C4-2B (cell line): Measurements from ENCODE around the gene HAND2.

Source experiments
- H3K27ac ChIP-seq: fragments of 450-650 bp; 2 replicates; pipeline ENCODE4 v1.5.1; 2017
- ZFX ChIP-seq: fragments of 450-650 bp; IDR thresholded peaks from 2 replicates; pipeline ENCODE4 v1.6.1; 2017
- TF ChIP-seq, protein P1 (sequence below): fragments of 450-650 bp; conservative IDR thresholded peaks from 2 replicates; pipeline ENCODE4 v1.5.1; 2017; ENCODE audit warnings: mild to moderate bottlenecking

The HAND2 gene

GRCh38 chr4:173535957-173536356 is 5.9 kb upstream of the HAND2 start:
- H3K27ac ChIP-seq: no peak overlapping the region
- TF ChIP-seq ZFX: no peak
- TF ChIP-seq, protein P1, sequence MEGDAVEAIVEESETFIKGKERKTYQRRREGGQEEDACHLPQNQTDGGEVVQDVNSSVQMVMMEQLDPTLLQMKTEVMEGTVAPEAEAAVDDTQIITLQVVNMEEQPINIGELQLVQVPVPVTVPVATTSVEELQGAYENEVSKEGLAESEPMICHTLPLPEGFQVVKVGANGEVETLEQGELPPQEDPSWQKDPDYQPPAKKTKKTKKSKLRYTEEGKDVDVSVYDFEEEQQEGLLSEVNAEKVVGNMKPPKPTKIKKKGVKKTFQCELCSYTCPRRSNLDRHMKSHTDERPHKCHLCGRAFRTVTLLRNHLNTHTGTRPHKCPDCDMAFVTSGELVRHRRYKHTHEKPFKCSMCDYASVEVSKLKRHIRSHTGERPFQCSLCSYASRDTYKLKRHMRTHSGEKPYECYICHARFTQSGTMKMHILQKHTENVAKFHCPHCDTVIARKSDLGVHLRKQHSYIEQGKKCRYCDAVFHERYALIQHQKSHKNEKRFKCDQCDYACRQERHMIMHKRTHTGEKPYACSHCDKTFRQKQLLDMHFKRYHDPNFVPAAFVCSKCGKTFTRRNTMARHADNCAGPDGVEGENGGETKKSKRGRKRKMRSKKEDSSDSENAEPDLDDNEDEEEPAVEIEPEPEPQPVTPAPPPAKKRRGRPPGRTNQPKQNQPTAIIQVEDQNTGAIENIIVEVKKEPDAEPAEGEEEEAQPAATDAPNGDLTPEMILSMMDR: no peak

DNA sequence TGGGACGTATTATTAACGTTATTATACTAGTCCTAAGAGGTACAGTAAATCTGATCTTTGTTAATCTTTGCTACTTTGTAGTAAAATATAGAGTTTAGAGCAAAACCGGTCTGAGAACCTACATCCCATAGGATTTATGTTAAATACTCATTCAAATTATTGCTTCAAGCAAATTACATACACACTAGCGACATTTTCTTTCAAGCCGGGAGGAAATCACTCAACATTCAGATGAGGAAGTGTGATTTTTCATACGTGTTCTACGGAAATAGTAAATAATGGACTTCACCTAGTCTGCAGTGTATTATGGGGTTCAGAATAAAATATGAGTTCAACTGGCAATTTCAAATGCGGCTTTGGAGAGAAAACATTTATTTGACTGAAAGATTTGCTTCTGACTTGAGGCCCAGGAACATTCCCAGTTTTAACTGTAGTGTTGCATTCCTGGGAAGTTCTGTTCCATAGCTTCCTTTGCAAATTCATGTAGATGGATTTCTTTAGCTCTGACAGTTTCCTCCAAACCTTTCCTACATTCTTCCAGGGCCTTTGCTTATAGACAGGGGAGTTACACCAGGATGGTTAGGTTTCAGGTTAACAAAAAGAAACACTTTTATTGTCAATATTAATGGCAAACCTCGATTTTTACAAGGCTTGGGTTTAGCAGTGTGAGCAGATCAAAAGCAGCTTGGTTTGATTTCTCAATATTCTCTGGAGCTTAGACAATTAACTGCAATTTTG is 5.3 kb upstream of the HAND2 start:
- H3K27ac ChIP-seq: no peak overlapping the region
- TF ChIP-seq ZFX: no peak
- TF ChIP-seq, protein P1: no peak

GRCh38 chr4:173534434-173534833 is 4.4 kb upstream of the HAND2 start:
- no peak for TF ChIP-seq ZFX
- TF ChIP-seq, protein P1: no peak

GRCh38 chr4:173532725-173533511 is 2.9 kb upstream of the HAND2 start:
- no peak for TF ChIP-seq ZFX
- TF ChIP-seq, protein P1: no peak
- H3K27ac ChIP-seq: no peak overlapping the region

More at GRCh38 chr4:173534434-173534833, 4.4 kb upstream of the HAND2 start:
- H3K27ac ChIP-seq: no peak overlapping the region

DNA sequence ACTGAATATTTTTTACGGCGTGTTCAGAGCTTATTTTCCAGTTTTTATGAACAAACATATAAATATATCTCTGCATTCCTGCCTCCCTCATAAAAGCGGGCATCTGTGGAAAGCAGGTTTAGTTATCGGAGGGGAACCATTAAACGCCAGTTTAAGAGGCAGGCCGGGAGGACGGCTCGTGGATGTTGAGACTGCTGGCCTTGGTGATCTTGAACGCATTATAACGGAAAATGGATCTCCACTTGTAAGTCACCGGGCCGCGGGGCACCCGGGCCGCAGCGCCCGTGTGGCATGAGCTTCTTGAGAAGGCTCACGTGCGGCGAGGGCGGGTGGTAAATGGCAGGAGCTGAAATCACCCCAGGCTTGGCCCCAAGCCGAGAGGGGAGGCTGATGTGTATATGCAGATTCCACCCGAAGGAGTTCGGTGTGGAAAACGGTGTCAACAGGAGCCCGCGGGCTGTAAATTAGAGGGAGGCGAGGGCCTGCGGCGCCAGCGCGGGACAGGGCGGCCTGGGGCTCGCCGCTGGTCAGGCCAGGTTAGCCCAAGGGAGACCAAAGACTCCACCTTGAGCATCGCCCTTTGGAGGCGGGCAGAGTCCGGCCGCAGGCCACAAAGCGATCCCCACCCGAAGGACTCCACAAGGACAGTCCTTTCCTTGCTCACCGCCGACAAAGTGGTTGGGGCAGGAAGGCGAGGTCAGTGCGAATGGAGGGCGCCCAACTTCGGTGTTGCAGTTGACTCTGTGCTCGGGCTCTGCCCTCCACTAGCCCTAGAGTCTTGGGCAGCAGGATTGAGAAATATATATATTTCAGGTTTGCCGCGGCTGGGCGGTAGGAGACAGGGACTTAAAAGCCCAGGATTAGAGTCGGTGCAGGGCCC is 1.3 kb upstream of the HAND2 start:
- H3K27ac ChIP-seq: no peak overlapping the region
- TF ChIP-seq, protein P1: no peak
- no peak for TF ChIP-seq ZFX

- TF ChIP-seq, protein P1: no peak
- no peak for TF ChIP-seq ZFX
- no peak overlapping the region for H3K27ac ChIP-seq
These were observed 477 bp upstream of the HAND2 start for GRCh38 chr4:173530326-173531085.
